GOT3 (cell line): ENCODE measurements around the gene COMMD9.

Experiments used
- DNase-seq: peaks from one replicate; lab custom pipeline; 2025; ENCODE audit warnings: mixed read lengths; lab: John Stamatoyannopoulos, UW

The COMMD9 gene

DNA sequence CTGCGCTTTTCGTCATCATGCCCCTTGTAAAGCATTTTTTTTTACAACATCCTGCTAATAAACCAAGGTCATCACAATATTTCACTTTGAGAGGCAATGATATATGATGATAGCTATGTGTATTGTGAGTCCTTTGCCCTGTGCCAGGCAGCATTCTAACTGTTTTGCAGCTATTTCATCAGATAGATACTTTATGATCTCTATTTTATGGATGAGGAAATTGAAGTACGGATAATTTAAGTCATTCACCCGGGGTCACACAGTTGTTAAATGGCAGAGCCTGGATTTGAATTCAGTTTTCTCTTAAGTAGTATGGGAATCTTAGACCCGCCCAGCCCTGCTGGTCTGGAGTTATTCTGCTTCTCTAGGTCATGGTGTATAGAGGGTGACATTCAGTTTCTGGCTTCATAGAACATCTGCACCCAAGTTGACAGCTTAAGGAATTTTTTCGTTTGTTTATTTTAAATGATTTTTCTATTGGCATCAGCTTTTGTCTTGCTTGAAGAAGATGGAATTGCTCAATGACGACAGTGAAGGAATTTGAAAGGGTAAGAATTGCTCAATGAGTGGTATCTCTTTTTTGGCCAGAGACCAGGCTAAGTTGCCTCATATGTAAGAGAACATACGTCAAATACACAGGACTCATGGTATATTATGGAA is 7.8 kb upstream of the COMMD9 start:
- DNase-seq: no peak

GRCh38 chr11:36295926-36296325 is 6.7 kb upstream of the COMMD9 start, which contains the start of gene PRR5L:
Gene PRR5L, plus strand, starts transcription at chr11:36296288. Its CDS starts 104,834 bp downstream, at chr11:36401122.
- DNase-seq: no peak

GRCh38 chr11:36292311-36292722 is 3.1 kb upstream of the COMMD9 start:
- no peak for DNase-seq

DNA sequence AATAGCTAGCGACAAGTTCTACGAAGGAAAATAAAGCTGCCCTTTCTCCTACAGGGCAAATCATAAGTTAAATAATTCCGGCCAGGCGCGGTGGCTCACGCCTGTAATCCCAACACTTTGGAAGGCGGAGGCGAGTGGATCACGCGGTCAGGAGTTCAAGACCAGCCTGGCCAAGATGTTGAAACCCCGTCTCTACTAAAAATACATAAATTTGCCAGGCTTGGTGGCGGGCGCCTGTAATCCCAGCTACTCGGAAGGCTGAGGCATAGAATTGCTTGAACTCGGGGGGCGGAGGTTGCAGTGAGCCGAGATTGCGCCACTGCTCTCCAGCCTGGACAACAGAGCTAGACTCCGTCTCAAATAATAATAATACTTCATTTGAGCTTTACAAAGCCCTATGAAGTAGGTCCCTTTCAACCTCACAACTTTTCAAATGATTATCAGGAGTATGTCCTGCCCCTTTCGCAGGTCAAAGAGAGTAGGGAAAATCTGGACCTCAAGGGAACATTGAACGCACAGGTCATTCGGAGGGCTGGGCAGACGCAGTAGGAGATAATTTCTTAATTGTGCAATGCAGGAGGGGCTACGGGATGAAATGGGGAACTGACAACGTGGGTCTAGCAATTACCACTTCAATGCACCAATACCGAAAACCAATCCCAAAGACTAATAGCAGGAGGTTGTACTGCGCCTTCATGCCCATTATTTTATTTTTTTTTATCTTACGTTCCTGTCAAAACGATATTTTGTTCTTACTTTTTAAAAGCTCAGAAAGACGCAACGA is 590 bp downstream of the COMMD9 start:
- no peak for DNase-seq

DNA sequence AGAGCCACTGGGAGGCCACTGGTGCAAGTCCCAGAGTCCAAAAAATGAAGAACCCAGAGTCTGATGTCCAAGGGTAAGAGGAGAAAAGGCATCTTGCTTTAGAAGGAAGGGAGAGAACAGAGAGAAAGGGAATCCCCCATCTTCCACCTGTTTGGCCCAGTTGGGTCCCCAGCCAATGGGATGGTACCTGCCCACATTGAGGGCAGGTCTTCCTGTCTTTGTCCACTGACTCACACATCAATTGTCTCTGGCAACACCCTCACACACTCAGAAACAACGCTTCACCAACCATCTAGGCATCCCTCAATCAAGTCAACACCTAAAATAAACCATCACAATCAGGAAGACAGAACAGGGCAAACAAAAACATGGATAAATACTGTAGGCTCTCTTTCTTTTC is 6.3 kb downstream of the COMMD9 start:
- DNase-seq: no peak

DNA sequence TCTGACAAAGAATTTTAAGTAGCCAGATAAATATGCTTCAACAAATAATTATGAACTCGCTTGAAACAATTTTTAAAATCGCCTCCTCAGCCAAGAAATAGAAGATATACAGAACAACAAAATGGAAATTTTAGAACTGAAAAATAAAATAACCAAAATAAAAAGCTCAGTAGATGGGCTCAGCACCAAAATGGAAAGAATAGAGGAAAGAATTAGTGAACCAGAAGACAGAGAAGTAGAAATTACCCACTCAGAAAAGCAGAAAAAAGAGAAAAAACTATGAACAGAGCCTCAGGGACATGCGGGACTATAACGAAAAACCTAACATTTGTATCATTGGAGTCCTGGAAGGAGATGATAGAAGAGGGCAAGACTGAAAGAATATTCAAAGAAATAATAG is 7.4 kb downstream of the COMMD9 start:
- DNase-seq: no peak

DNA sequence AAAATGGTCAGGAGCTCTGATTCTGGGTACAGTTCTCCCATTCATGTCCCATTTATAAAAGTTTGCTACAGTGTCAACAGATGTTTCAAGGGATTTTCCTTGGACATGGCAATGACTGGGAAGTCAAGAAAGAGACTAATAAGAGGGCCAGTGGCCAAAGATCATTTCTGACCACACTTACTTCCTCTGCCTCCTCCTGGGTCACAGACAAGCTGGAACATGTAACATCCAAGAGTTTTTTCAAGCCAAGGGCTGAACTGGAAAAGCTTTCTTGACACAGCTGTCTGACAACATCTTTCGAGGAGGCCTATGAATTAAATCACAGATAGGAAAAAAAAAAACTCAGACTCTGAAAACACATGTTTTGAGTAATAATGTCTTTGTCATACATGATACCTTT is 8.7 kb downstream of the COMMD9 start:
- no peak for DNase-seq

GRCh38 chr11:36278531-36279282 is 10.5 kb downstream of the COMMD9 start:
- DNase-seq: no peak

GRCh38 chr11:36274414-36274813 is 14.8 kb downstream of the COMMD9 start:
- no peak for DNase-seq

DNA sequence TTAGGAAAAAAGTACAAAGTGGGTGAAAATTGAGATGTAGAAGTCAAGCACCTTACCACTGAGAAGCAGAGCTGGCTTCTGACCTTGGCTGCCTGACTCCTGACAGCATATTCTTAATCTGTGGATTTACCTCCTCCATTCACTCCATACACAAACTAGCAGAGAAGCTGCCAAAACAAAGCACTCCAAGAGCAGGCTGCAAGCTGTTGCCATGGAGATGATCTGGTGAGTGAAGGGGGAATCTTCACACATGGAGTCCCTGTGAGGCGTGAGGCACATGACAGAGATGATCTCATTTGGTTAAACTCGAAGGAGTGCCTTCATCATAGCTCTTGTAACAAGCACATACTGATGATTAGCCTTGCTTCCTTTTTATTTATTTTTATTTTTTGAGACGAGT is 16.1 kb downstream of the COMMD9 start:
- DNase-seq: no peak

DNA sequence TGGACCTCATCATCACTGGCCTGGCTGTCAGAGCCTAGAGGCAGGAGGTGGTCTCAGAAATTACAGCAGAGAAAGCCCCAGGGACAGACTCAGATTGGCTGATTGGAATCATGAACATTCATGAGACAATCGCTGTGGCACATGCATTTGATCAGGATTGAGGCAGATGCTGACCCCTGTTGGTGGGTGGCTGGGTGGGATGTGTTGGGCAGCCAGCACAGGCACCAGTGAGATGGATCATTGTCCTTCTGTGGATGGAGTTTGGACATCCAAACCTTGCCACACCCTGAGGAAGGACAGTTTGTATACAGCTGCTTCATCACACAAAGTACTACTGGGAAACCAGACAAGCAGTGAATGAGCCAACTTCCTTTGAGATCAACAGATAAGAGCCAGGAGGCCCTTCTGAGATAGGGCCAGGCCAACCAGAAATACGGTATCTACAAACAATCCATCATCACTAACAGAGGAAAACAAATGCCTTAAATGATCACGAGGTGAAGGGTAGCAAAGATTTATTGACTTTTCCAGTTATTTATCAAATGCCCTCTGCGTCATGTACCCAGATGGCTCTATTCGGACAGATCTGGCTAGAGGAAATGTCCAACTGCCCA is 17.3 kb downstream of the COMMD9 start:
- no peak for DNase-seq

- DNase-seq: no peak
Measured at GRCh38 chr11:36270701-36271100, 18.5 kb downstream of the COMMD9 start.

DNA sequence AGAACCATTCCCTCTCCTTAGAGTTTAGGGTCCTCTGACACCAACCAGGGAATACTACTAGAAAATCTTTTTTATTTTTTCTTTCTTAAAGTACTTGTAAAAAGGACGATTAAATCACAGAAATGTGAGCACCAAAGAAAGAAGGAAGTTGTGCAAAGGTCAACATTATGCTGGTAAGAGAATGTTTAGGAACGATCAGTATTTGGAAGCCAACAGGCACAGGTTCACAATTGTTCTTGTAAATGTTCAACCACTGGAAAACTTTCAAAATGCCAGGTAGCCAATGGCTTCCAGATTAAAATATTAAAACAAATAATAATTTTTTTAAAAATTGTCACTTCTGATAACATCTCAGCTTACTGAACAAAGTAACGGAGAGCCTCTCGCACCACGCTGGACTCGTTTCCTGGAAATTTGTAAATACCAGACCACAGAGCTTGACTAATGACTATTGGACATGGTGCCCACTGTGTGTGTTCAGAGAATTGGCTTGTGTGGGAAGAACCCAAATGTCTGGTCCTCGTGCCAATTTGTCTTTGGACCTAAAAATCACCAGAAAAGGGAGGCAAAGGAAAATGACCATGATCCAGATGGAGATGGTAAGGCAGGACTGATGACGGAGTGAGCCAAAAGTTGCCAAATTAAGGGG is 20.8 kb downstream of the COMMD9 start:
- no peak for DNase-seq

- no peak for DNase-seq
Measured at GRCh38 chr11:36266767-36267166, 22.5 kb downstream of the COMMD9 start.

DNA sequence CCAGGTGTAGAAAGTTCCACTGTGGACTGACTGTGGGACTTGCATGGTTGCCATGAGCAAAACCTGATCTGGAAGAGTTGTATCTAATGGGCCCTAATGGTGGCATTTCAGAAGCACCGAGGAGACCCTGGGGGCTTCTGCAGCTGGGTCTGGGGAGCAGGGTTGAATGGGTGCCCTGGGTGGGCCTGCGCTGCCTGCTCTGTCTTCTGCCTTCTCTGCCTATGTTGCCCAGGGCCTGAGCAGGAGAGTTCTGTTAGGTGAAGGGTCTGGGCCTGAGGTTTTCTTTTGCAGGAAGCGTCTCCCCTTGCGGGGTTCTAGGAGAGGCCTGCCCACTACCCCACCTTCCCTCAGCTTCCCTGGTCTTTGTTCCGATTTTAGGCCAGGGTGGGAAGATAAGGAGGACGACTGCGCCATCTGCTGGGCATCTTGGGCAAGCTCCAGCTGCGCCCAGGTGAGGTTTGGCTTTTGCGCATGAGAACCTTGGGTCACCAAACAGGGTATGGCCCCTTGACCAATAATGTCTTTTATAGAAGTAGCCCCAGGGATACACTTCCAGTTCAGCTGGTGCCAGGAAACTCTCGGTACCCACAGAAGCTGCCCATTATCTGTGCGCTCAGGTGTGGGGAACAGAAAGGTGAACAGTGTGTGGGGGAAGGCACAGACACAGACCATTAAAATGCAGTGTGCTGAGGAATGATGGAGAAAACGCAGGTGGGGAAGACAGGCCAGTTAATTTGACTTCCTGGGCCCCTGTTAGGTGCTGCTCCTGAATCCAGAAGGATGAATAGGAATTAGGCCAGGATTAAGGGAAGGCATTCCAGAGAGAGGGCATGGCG is 23.2 kb downstream of the COMMD9 start:
- DNase-seq: no peak

GRCh38 chr11:36264973-36265344 is 24.3 kb downstream of the COMMD9 start:
- no peak for DNase-seq

DNA sequence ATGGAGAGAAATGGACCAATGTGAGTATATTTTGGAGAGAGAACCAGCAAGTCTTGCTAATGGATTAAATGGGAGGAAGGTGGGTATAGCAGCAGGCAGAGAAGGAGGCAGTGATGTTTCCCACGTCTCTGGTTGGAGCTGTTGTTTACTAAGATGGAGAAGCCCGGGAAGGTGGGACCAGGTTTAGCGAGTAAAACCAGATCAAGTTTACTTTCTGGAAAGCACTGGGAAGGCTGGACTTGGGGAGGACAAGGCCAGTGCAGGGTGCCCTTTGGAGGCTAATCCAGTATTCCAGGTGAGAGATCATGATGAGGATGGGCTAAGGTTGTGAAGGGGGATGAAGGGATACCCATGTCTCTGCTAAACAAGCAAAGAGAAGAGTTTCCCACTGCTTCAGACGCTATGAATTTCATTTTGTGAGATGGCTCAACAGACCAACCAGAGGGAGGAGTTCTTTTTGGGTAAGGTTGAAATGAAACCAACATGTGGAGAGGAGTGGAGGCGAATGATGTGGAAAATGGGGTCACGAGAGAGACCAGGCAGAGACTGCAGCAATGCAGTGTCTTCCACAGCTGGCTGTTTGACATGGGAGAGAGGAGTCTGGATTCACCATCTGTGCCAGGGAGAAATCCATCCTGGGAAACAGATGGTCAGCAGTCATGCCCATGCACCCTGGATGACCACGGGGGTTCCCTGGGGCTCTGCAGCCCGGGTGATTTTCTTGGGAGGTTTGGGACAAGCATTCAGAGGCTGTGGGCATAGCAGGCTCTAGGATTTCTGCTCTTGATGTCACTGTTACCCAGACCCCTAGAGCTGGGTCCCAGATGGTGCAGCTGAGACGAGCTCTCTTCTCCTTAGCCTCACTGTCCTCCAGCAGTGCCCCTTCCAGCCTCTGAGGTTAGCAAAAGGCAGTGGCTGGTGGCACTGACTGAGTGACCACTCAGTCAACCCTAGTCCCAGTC is 24.9 kb downstream of the COMMD9 start:
- DNase-seq: no peak

GRCh38 chr11:36261094-36261493 is 28.1 kb downstream of the COMMD9 start:
- DNase-seq: no peak

GRCh38 chr11:36258730-36259360 is 30.4 kb downstream of the COMMD9 start:
- DNase-seq: no peak
